ENCODE results near the gene LRRC8A.
A peak's percentile ranks its signal among the peaks of the same experiment; 100 is the strongest.

The LRRC8A gene

GRCh38 chr9:128892221-128892921 lies 10.4 kb downstream of the LRRC8A start:
- DNase-seq (ENCODE audit: low read depth): peak; percentile 85
- H3K9me3 ChIP-seq (ENCODE audit: control insufficient read depth, low read length): no peaks in the 10 kb centered on the region
- peak overlapping the region; percentile 85 for H3K9ac ChIP-seq (ENCODE audit: low read length)
- peaks cover 29% of the 10 kb centered on the region for H3K36me3 ChIP-seq (ENCODE audit: control insufficient read depth, insufficient read depth, low read length, severe bottlenecking)
- peak overlapping the region; percentile 60 for H3K4me3 ChIP-seq (ENCODE audit: low read length)
- no peaks in the 10 kb centered on the region for H3K27me3 ChIP-seq (replicated peaks; ENCODE audit: control insufficient read depth, insufficient read depth, low read length)
- H3K4me1 ChIP-seq (ENCODE audit: control insufficient read depth, insufficient read depth, low read length): peaks cover 41% of the 10 kb centered on the region

GRCh38 chr9:128893354-128893753 lies 11.4 kb downstream of the LRRC8A start:
- DNase-seq (ENCODE audit: low read depth): no peak
- Histone ChIP-seq H3K9me3 (ENCODE audit: control insufficient read depth, low read length) (no peaks in the 10 kb centered on the region), H3K4me3 (ENCODE audit: low read length) (no peak overlapping the region), H3K36me3 (ENCODE audit: control insufficient read depth, insufficient read depth, low read length, severe bottlenecking) (peaks cover 30% of the 10 kb centered on the region), H3K27me3 (replicated peaks; ENCODE audit: control insufficient read depth, insufficient read depth, low read length) (no peaks in the 10 kb centered on the region), H3K9ac (ENCODE audit: low read length) (peak overlapping the region; percentile 85), H3K4me1 (ENCODE audit: control insufficient read depth, insufficient read depth, low read length) (peaks cover 35% of the 10 kb centered on the region)

GRCh38 chr9:128894764-128895163 lies 12.8 kb downstream of the LRRC8A start:
- Histone ChIP-seq H3K9ac (ENCODE audit: low read length) (no peak overlapping the region), H3K27me3 (replicated peaks; ENCODE audit: control insufficient read depth, insufficient read depth, low read length) (no peaks in the 10 kb centered on the region), H3K4me1 (ENCODE audit: control insufficient read depth, insufficient read depth, low read length) (peaks cover 31% of the 10 kb centered on the region), H3K4me3 (ENCODE audit: low read length) (no peak overlapping the region), H3K36me3 (ENCODE audit: control insufficient read depth, insufficient read depth, low read length, severe bottlenecking) (peaks cover 34% of the 10 kb centered on the region), H3K9me3 (ENCODE audit: control insufficient read depth, low read length) (no peaks in the 10 kb centered on the region)
- no peak for DNase-seq (ENCODE audit: low read depth)

- peaks cover 24% of the 10 kb centered on the region for H3K4me1 ChIP-seq (ENCODE audit: control insufficient read depth, insufficient read depth, low read length)
- no peaks in the 10 kb centered on the region for H3K27me3 ChIP-seq (replicated peaks; ENCODE audit: control insufficient read depth, insufficient read depth, low read length)
- H3K9ac ChIP-seq (ENCODE audit: low read length): no peak overlapping the region
- H3K4me3 ChIP-seq (ENCODE audit: low read length): no peak overlapping the region
- DNase-seq (ENCODE audit: low read depth): no peak
- peaks cover 35% of the 10 kb centered on the region for H3K36me3 ChIP-seq (ENCODE audit: control insufficient read depth, insufficient read depth, low read length, severe bottlenecking)
- no peaks in the 10 kb centered on the region for H3K9me3 ChIP-seq (ENCODE audit: control insufficient read depth, low read length)
Observed at GRCh38 chr9:128895556-128895955, 13.6 kb downstream of the LRRC8A start.

- H3K4me3 ChIP-seq (ENCODE audit: low read length): no peak overlapping the region
- no peaks in the 10 kb centered on the region for H3K27me3 ChIP-seq (replicated peaks; ENCODE audit: control insufficient read depth, insufficient read depth, low read length)
- H3K36me3 ChIP-seq (ENCODE audit: control insufficient read depth, insufficient read depth, low read length, severe bottlenecking): peaks cover 35% of the 10 kb centered on the region
- no peak overlapping the region for H3K9ac ChIP-seq (ENCODE audit: low read length)
- peaks cover 1% of the 10 kb centered on the region for H3K4me1 ChIP-seq (ENCODE audit: control insufficient read depth, insufficient read depth, low read length)
- DNase-seq (ENCODE audit: low read depth): no peak
- no peaks in the 10 kb centered on the region for H3K9me3 ChIP-seq (ENCODE audit: control insufficient read depth, low read length)
Observed at GRCh38 chr9:128898382-128898781, 16.4 kb downstream of the LRRC8A start.

GRCh38 chr9:128898845-128899565 lies 17.1 kb downstream of the LRRC8A start:
- no peaks in the 10 kb centered on the region for H3K27me3 ChIP-seq (replicated peaks; ENCODE audit: control insufficient read depth, insufficient read depth, low read length)
- H3K9me3 ChIP-seq (ENCODE audit: control insufficient read depth, low read length): no peaks in the 10 kb centered on the region
- peaks cover 2% of the 10 kb centered on the region for H3K4me1 ChIP-seq (ENCODE audit: control insufficient read depth, insufficient read depth, low read length)
- H3K36me3 ChIP-seq (ENCODE audit: control insufficient read depth, insufficient read depth, low read length, severe bottlenecking): peaks cover 35% of the 10 kb centered on the region
- DNase-seq (ENCODE audit: low read depth): no peak
- no peak overlapping the region for H3K4me3 ChIP-seq (ENCODE audit: low read length)
- H3K9ac ChIP-seq (ENCODE audit: low read length): no peak overlapping the region

GRCh38 chr9:128899566-128900322 lies 17.8 kb downstream of the LRRC8A start:
- Histone ChIP-seq H3K36me3 (ENCODE audit: control insufficient read depth, insufficient read depth, low read length, severe bottlenecking) (peaks cover 35% of the 10 kb centered on the region), H3K4me1 (ENCODE audit: control insufficient read depth, insufficient read depth, low read length) (peaks cover 4% of the 10 kb centered on the region), H3K9ac (ENCODE audit: low read length) (no peak overlapping the region), H3K27me3 (replicated peaks; ENCODE audit: control insufficient read depth, insufficient read depth, low read length) (no peaks in the 10 kb centered on the region), H3K4me3 (ENCODE audit: low read length) (no peak overlapping the region), H3K9me3 (ENCODE audit: control insufficient read depth, low read length) (no peaks in the 10 kb centered on the region)
- DNase-seq (ENCODE audit: low read depth): peak; percentile 21

GRCh38 chr9:128901379-128901778 lies 19.4 kb downstream of the LRRC8A start:
- peaks cover 7% of the 10 kb centered on the region for H3K4me1 ChIP-seq (ENCODE audit: control insufficient read depth, insufficient read depth, low read length)
- H3K36me3 ChIP-seq (ENCODE audit: control insufficient read depth, insufficient read depth, low read length, severe bottlenecking): peaks cover 23% of the 10 kb centered on the region
- no peaks in the 10 kb centered on the region for H3K9me3 ChIP-seq (ENCODE audit: control insufficient read depth, low read length)
- H3K9ac ChIP-seq (ENCODE audit: low read length): no peak overlapping the region
- no peaks in the 10 kb centered on the region for H3K27me3 ChIP-seq (replicated peaks; ENCODE audit: control insufficient read depth, insufficient read depth, low read length)
- no peak overlapping the region for H3K4me3 ChIP-seq (ENCODE audit: low read length)
- no peak for DNase-seq (ENCODE audit: low read depth)

GRCh38 chr9:128901822-128902221 lies 19.9 kb downstream of the LRRC8A start:
- H3K9ac ChIP-seq (ENCODE audit: low read length): no peak overlapping the region
- H3K27me3 ChIP-seq (replicated peaks; ENCODE audit: control insufficient read depth, insufficient read depth, low read length): no peaks in the 10 kb centered on the region
- H3K36me3 ChIP-seq (ENCODE audit: control insufficient read depth, insufficient read depth, low read length, severe bottlenecking): peaks cover 22% of the 10 kb centered on the region
- no peak overlapping the region for H3K4me3 ChIP-seq (ENCODE audit: low read length)
- no peaks in the 10 kb centered on the region for H3K9me3 ChIP-seq (ENCODE audit: control insufficient read depth, low read length)
- H3K4me1 ChIP-seq (ENCODE audit: control insufficient read depth, insufficient read depth, low read length): peaks cover 7% of the 10 kb centered on the region
- no peak for DNase-seq (ENCODE audit: low read depth)

GRCh38 chr9:128902351-128903078 lies 20.6 kb downstream of the LRRC8A start:
- DNase-seq (ENCODE audit: low read depth): no peak
- Histone ChIP-seq H3K36me3 (ENCODE audit: control insufficient read depth, insufficient read depth, low read length, severe bottlenecking) (peaks cover 23% of the 10 kb centered on the region), H3K9me3 (ENCODE audit: control insufficient read depth, low read length) (no peaks in the 10 kb centered on the region), H3K27me3 (replicated peaks; ENCODE audit: control insufficient read depth, insufficient read depth, low read length) (no peaks in the 10 kb centered on the region), H3K9ac (ENCODE audit: low read length) (no peak overlapping the region), H3K4me3 (ENCODE audit: low read length) (no peak overlapping the region), H3K4me1 (ENCODE audit: control insufficient read depth, insufficient read depth, low read length) (peaks cover 7% of the 10 kb centered on the region)

- H3K9me3 ChIP-seq (ENCODE audit: control insufficient read depth, low read length): no peaks in the 10 kb centered on the region
- peaks cover 28% of the 10 kb centered on the region for H3K36me3 ChIP-seq (ENCODE audit: control insufficient read depth, insufficient read depth, low read length, severe bottlenecking)
- DNase-seq (ENCODE audit: low read depth): no peak
- H3K9ac ChIP-seq (ENCODE audit: low read length): no peak overlapping the region
- H3K4me1 ChIP-seq (ENCODE audit: control insufficient read depth, insufficient read depth, low read length): peaks cover 7% of the 10 kb centered on the region
- no peak overlapping the region for H3K4me3 ChIP-seq (ENCODE audit: low read length)
- no peaks in the 10 kb centered on the region for H3K27me3 ChIP-seq (replicated peaks; ENCODE audit: control insufficient read depth, insufficient read depth, low read length)
Observed at GRCh38 chr9:128903079-128903461, 21.1 kb downstream of the LRRC8A start.
